Trophoblast cell (in vitro differentiated cells and primary cell): ENCODE results near the gene SPI1.
A peak's percentile ranks its signal among the peaks of the same experiment; 100 is the strongest.

Source experiments
- DNase-seq, 2 donors: peaks; one replicate each; pipeline ENCODE4 v3.0.0-alpha.2; 2016
- H2AFZ ChIP-seq: 2 replicates; pipeline ENCODE4 v1.6.1; 2013; ENCODE audit warnings: low read length, moderate library complexity, mild to moderate bottlenecking; ENCODE audit not compliant: insufficient read depth, poor library complexity
- H2AK5ac ChIP-seq: 2 replicates; pipeline ENCODE4 v1.6.1; 2013; ENCODE audit warnings: mild to moderate bottlenecking, low read length
- H2BK120ac ChIP-seq: 2 replicates; pipeline ENCODE4 v1.6.1; 2013; ENCODE audit warnings: low read length, mild to moderate bottlenecking, moderate library complexity; ENCODE audit not compliant: insufficient read depth, poor library complexity
- H2BK12ac ChIP-seq: 2 replicates; pipeline ENCODE4 v1.6.1; 2013; ENCODE audit warnings: mild to moderate bottlenecking, low read length, moderate library complexity
- H2BK5ac ChIP-seq: 2 replicates; pipeline ENCODE4 v1.6.1; 2013; ENCODE audit warnings: low read length, low read depth, moderate library complexity, mild to moderate bottlenecking; ENCODE audit not compliant: poor library complexity
- H3K14ac ChIP-seq: 2 replicates; pipeline ENCODE4 v1.6.1; 2013; ENCODE audit warnings: mild to moderate bottlenecking, low read length
- H3K18ac ChIP-seq: 2 replicates; pipeline ENCODE4 v1.6.1; 2013; ENCODE audit warnings: mild to moderate bottlenecking, low read length
- H3K23ac ChIP-seq: 2 replicates; pipeline ENCODE4 v1.6.1; 2013; ENCODE audit warnings: low read length
- H3K27ac ChIP-seq: 2 replicates; pipeline ENCODE4 v1.5.1; 2013; ENCODE audit warnings: low read depth, mild to moderate bottlenecking, inconsistent platforms, low read length, moderate library complexity
- H3K27me3 ChIP-seq: 2 replicates; pipeline ENCODE4 v1.6.1; 2013; ENCODE audit warnings: inconsistent platforms, mild to moderate bottlenecking, low read length, moderate library complexity; ENCODE audit not compliant: insufficient read depth
- H3K36me3 ChIP-seq, 2 experiments: 1 replicate in 1 of 2; 2 replicates in 1 of 2; pipeline ENCODE4 v1.6.1; 2013; ENCODE audit warnings: low read length in 2 of 2, mild to moderate bottlenecking in 2 of 2, moderate library complexity in 1 of 2; ENCODE audit not compliant: insufficient read depth in 2 of 2, control insufficient read depth in 1 of 2
- H3K4ac ChIP-seq: 2 replicates; pipeline ENCODE4 v1.6.1; 2013; ENCODE audit warnings: low read depth, mild to moderate bottlenecking, low read length, moderate library complexity
- H3K4me1 ChIP-seq, 2 experiments: 1 replicate in 1 of 2; 2 replicates in 1 of 2; pipeline ENCODE4 v1.6.1; 2013; ENCODE audit warnings: low read length in 2 of 2, mild to moderate bottlenecking in 2 of 2, moderate library complexity in 1 of 2; ENCODE audit not compliant: insufficient read depth in 2 of 2, control insufficient read depth in 1 of 2
- H3K4me2 ChIP-seq: 2 replicates; pipeline ENCODE4 v1.6.1; 2013; ENCODE audit warnings: inconsistent platforms, mild to moderate bottlenecking, low read length, moderate library complexity
- H3K4me3 ChIP-seq: 2 replicates; pipeline ENCODE4 v1.5.1; 2013; ENCODE audit warnings: mild to moderate bottlenecking, low read depth, low read length, inconsistent platforms
- H3K79me1 ChIP-seq: one replicate; pipeline ENCODE4 v1.6.1; 2013; ENCODE audit warnings: low read length
- H3K79me2 ChIP-seq: 2 replicates; pipeline ENCODE4 v1.6.1; 2013; ENCODE audit warnings: low read length, mild to moderate bottlenecking; ENCODE audit not compliant: control insufficient read depth, insufficient read depth, poor library complexity
- H3K9ac ChIP-seq: 2 replicates; pipeline ENCODE4 v1.6.1; 2013; ENCODE audit warnings: mild to moderate bottlenecking, low read length
- H3K9me3 ChIP-seq: 2 replicates; pipeline ENCODE4 v1.6.1; 2013; ENCODE audit warnings: low read depth, mild to moderate bottlenecking, control low read depth, inconsistent platforms, low read length; ENCODE audit not compliant: insufficient read depth
- H4K12ac ChIP-seq: 2 replicates; pipeline ENCODE4 v1.6.1; 2013; ENCODE audit warnings: low read depth, mild to moderate bottlenecking, low read length, moderate library complexity
- H4K8ac ChIP-seq: 2 replicates; pipeline ENCODE4 v1.6.1; 2013; ENCODE audit warnings: low read depth, mild to moderate bottlenecking, low read length, moderate library complexity
- H4K91ac ChIP-seq: one replicate; pipeline ENCODE4 v1.6.1; 2013; ENCODE audit warnings: low read depth, mild to moderate bottlenecking, low read length, moderate library complexity
- WGBS: extraction: QIAGEN DNeasy Blood & Tissue Kit; methylation state at CpG from one replicate; pipeline ENCODE4 v1.1.7; 2013; ENCODE audit warnings: missing lambda C conversion rate; ENCODE audit not compliant: insufficient read length, insufficient coverage; ENCODE audit errors: extremely low coverage; 5-methylcytosine and 5-hydroxymethylcytosine counted together

Gene SPI1

GRCh38 chr11:47396049-47396320 lies 17.6 kb upstream of the SPI1 start:
- H3K9me3 ChIP-seq: no peaks in the 10 kb centered on the region
- WGBS: no CpG with 5 or more reads among the region's 3 CpGs
- no peak overlapping the region for H4K8ac ChIP-seq
- no peak overlapping the region for H4K91ac ChIP-seq
- H2AK5ac ChIP-seq: no peak overlapping the region
- no peak overlapping the region for H2BK120ac ChIP-seq
- H3K36me3 ChIP-seq: no peaks in the 10 kb centered on the region
- H3K4me1 ChIP-seq: peaks cover 0 to 4% of the 10 kb centered on the region in 2 experiments
- DNase-seq: no peak
- H3K79me1 ChIP-seq: peaks cover 3% of the 10 kb centered on the region
- no peak overlapping the region for H2AFZ ChIP-seq
- H3K9ac ChIP-seq: no peak overlapping the region
- H3K4me3 ChIP-seq: no peak overlapping the region
- no peak overlapping the region for H3K18ac ChIP-seq
- H3K14ac ChIP-seq: no peak overlapping the region
- no peak overlapping the region for H3K27ac ChIP-seq
- H3K23ac ChIP-seq: no peak overlapping the region
- H3K27me3 ChIP-seq: no peaks in the 10 kb centered on the region
- no peak overlapping the region for H2BK12ac ChIP-seq
- no peak overlapping the region for H3K4ac ChIP-seq
- peaks cover 3% of the 10 kb centered on the region for H3K79me2 ChIP-seq
- no peak overlapping the region for H2BK5ac ChIP-seq
- no peak overlapping the region for H4K12ac ChIP-seq
- no peak overlapping the region for H3K4me2 ChIP-seq

DNA sequence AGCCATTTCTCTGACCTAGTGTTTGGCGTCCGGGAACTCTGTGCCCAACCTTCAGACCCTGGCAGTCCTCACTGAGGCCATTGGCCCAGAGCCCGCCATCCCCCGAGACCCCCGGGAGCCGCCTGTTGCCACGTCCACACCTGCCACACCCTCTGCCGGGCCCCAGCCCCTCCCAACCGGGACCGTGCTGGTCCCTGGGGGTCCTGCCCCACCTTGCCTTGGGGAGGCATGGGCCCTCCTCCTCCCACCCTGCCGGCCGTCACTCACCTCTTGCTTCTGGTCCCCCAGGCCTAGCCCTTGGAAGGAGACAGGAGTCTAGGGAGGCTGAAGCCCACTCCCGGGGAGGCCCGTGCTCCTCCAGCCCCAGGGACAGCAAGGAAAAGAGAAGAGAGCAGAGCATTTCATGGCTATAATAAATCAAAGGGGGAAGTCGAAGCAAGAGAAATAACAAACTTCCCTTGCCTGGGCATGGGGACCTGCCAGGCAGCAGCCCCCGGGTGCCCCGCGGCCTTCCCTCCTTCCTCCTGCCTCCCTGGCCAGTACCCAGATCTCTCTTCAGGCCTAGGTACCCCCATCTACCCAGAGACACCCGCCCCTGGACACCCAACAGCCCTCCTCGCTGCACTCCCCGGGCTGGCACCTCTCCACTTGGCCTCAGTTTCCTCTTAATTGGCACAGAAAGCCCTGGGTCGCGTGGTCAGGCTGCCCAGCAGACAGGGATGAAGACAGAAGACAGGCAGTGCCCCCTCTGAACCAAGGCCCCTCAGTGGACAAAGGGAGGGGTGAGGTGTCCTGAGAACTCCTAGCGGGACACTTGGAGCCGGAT lies 17.1 kb upstream of the SPI1 start:
- DNase-seq: no peak
- Histone ChIP-seq H2AK5ac (no peak overlapping the region), H3K36me3 (no peaks in the 10 kb centered on the region), H3K9me3 (no peaks in the 10 kb centered on the region), H3K79me1 (peaks cover 3% of the 10 kb centered on the region), H2BK12ac (no peak overlapping the region), H3K79me2 (peaks cover 3% of the 10 kb centered on the region), H3K27me3 (no peaks in the 10 kb centered on the region), H3K18ac (no peak overlapping the region), H3K27ac (no peak overlapping the region), H3K4ac (no peak overlapping the region), H3K23ac (no peak overlapping the region), H4K12ac (no peak overlapping the region), H2BK120ac (no peak overlapping the region), H3K14ac (no peak overlapping the region), H3K4me1 (peaks cover 0 to 4% of the 10 kb centered on the region in 2 experiments), H2AFZ (no peak overlapping the region), H2BK5ac (no peak overlapping the region), H3K4me3 (no peak overlapping the region), H4K91ac (no peak overlapping the region), H3K9ac (no peak overlapping the region), H4K8ac (peak overlapping the region; percentile 6), H3K4me2 (no peak overlapping the region)
- no CpG with 5 or more reads among the region's 25 CpGs for WGBS

DNA sequence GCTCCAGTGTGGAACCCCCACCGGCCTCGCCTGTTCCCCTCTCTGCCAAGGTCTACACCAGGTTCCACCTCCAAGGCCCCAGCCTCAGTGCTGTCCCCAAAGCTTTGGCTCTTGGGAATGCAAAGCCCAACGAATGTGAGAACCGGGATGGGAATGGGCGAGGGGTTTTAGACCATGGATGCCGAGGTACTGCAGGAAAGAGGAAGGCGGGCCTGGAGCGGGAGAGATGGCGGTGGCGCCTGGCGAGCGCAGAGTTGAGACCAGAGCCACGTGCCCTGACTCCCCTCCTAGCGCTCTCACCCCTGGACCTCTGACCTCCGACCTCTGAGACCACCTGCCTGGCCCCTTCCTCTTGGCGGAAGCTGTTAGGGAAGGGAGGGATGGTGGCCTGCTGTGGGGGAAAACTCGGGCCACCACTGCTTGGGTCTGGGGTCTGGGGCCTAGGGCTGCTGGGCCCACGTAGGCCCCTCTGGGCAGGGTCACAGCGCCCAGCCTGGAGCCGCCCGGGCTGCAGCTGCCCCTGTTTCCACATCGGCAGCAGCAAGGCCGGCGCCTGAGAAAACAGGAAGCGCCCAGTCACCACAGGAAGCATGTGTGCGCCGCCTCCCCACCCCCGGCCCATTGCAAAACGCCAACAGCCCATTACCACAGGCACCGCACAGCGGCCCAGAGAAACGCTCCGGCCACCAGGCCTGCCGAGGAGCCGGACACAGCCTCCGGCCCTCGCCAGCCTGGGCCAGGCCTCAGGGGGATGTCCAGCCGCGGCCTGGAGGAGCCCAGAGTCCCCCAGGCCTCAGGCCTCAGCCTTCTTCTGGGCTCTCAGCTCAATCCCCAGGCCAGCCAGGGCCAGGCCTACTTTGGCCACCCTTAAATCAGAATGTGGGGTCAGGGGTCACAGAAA lies 16.2 kb upstream of the SPI1 start:
- Histone ChIP-seq H3K36me3 (no peaks in the 10 kb centered on the region), H3K14ac (no peak overlapping the region), H3K4me2 (no peak overlapping the region), H3K9ac (no peak overlapping the region), H2BK120ac (no peak overlapping the region), H3K4ac (no peak overlapping the region), H3K4me3 (no peak overlapping the region), H3K23ac (no peak overlapping the region), H3K27me3 (no peaks in the 10 kb centered on the region), H3K18ac (no peak overlapping the region), H3K27ac (no peak overlapping the region), H3K4me1 (peaks cover 0 to under 1% of the 10 kb centered on the region in 2 experiments), H4K12ac (no peak overlapping the region), H4K8ac (peak overlapping the region; percentile 6), H3K9me3 (no peaks in the 10 kb centered on the region), H4K91ac (peak overlapping the region; percentile 20), H2AFZ (no peak overlapping the region), H3K79me1 (no peaks in the 10 kb centered on the region), H2BK5ac (no peak overlapping the region), H2BK12ac (no peak overlapping the region), H3K79me2 (no peaks in the 10 kb centered on the region), H2AK5ac (no peak overlapping the region)
- DNase-seq: peak in 1 of 2 donors; percentile 31
- WGBS: no CpG with 5 or more reads among the region's 39 CpGs

- no peaks in the 10 kb centered on the region for H3K79me1 ChIP-seq
- no peaks in the 10 kb centered on the region for H3K9me3 ChIP-seq
- no peak overlapping the region for H3K4me2 ChIP-seq
- H3K27ac ChIP-seq: no peak overlapping the region
- H3K23ac ChIP-seq: no peak overlapping the region
- H3K27me3 ChIP-seq: no peaks in the 10 kb centered on the region
- H2BK12ac ChIP-seq: no peak overlapping the region
- H3K36me3 ChIP-seq: no peaks in the 10 kb centered on the region
- H2AFZ ChIP-seq: no peak overlapping the region
- H3K14ac ChIP-seq: no peak overlapping the region
- no peak overlapping the region for H2AK5ac ChIP-seq
- H3K4me3 ChIP-seq: no peak overlapping the region
- no peaks in the 10 kb centered on the region for H3K4me1 ChIP-seq
- H4K12ac ChIP-seq: no peak overlapping the region
- no peak overlapping the region for H2BK120ac ChIP-seq
- H4K8ac ChIP-seq: no peak overlapping the region
- no peak overlapping the region for H3K18ac ChIP-seq
- no peak for DNase-seq
- no CpG with 5 or more reads among the region's 9 CpGs for WGBS
- H2BK5ac ChIP-seq: no peak overlapping the region
- no peak overlapping the region for H3K9ac ChIP-seq
- H4K91ac ChIP-seq: no peak overlapping the region
- no peak overlapping the region for H3K4ac ChIP-seq
- no peaks in the 10 kb centered on the region for H3K79me2 ChIP-seq
Observed at GRCh38 chr11:47394050-47394321, 15.6 kb upstream of the SPI1 start.
